GM19025 (cell line): ENCODE data around the gene AIPL1.

ENCODE experiments used
- ATAC-seq: cut with Tn5 transposase; IDR thresholded peaks from one replicate; pipeline ENCODE4 v1.9.1; 2021; ENCODE audit warnings: mild to moderate bottlenecking, low read depth, moderate library complexity; ENCODE audit not compliant: unreplicated experiment

The AIPL1 gene

GRCh38 chr17:6380915-6381438 lies 53.9 kb downstream of the AIPL1 start:
- no peak for ATAC-seq

DNA sequence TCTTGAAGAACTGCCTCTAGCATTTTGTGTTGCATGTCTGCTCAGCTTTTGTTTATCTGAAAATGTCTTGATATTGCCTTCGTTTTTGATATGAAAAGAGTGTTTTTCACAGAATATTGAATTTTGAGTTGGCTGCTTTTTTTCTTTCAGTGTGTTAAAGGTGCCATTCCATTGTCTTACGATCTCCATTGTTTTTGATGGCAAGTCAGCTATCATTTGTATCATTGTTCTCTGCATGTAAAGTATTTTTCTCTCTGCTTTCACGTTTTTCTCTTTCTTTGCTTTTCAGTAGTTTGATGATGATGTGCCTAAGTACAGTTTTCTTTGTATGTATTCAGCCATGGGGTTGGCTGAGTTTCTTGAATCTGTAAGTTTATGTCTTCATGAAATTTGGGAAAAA lies 57.0 kb downstream of the AIPL1 start:
- no peak for ATAC-seq

- no peak for ATAC-seq
Observed at GRCh38 chr17:6376931-6377361, 58.0 kb downstream of the AIPL1 start.

DNA sequence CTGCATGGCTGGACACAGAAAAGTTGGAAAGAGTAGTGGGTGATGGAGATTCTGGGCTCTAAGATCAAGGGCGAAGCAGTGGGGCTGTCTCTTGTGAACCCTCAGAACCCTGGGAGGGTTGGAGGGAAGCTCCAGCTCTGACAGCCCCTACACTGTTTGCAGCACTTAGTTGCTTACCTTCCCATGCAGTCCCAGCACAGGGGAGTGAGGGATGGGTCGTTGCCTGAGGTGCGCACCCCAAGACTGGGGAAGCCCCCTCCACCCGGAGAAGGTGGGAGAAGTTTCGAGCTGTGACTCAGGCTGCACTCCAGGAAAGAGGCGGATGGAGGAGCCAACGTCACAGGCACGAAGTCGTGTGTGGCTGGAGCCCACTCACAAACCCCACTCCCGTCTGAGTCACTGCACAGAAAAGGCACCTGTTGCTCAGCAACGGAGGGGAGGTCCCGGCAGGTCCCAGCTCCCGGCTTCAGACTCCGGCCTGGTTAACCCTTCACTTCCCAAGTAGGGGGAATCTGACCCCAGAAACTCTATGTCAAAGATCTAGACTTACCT lies 60.1 kb downstream of the AIPL1 start:
- ATAC-seq, result no peak

DNA sequence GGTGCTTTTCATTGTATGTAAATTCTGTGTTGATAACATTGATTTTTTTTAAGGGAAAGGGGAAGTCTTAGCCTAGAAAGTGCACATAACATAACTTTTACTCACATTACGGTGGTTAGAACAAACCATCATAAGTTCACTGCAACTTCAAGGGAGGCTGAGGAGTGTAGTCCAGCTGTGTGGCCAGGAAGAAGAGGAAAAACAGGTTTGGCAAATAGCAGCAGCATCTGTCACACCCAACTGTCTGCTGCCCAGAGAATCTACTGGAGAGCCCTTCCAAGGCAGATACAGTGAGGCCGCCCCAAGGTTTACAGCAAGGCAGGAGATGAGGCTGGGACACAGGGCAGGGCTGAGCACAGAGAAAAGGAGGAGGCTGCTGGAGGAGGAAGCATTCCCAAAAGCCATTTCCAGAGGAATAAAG lies 60.6 kb downstream of the AIPL1 start:
- ATAC-seq, result no peak
